Transverse colon (tissue), 4 donors: ENCODE measurements around the gene IRF9.

Experiments used
- EP300 ChIP-seq: sonication (generic); formaldehyde crosslinking; IDR thresholded peaks from one replicate; pipeline ENCODE4 v1.6.1; 2017; ENCODE audit warnings: antibody characterized with exemption, low read depth
- POLR2AphosphoS5 ChIP-seq, 3 donors: sonication (generic); formaldehyde crosslinking; IDR thresholded peaks; one replicate each; pipeline ENCODE4 v1.6.1; 2016; ENCODE audit warnings: antibody characterized with exemption in 3 of 3
- TF ChIP-seq, protein P1 (sequence below), 5 experiments: fragments of 200-600 bp in 3 of 5; fragments of 450-650 bp in 2 of 5; sonication (generic) in 3 of 5; IDR thresholded peaks; 1 replicate in 2 of 5; 2 replicates in 3 of 5; pipeline ENCODE4 v1.5.1; 2016 to 2017; ENCODE audit warnings: antibody characterized with exemption in 5 of 5, inconsistent platforms in 3 of 5, mild to moderate bottlenecking in 2 of 5, moderate library complexity in 1 of 5

DNA sequence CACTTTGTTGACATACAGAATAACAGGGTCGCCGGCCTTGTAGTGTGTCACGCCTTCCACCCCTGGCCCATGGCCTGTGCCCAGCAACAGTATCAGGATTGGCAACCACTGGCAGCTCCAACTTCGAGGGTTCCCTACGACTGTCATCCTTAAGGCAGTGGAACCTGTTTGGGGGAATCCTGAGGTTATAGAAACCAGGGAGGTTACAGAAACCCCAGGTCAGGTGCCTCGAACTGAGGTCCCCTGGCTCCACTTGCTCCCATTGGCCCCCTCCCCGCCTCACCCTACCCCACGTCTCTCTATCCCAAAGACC is 33.8 kb downstream of the IRF9 start:
- TF ChIP-seq POLR2AphosphoS5 (IDR thresholded peaks at IDR 0.05): no peak
- TF ChIP-seq, protein P1, sequence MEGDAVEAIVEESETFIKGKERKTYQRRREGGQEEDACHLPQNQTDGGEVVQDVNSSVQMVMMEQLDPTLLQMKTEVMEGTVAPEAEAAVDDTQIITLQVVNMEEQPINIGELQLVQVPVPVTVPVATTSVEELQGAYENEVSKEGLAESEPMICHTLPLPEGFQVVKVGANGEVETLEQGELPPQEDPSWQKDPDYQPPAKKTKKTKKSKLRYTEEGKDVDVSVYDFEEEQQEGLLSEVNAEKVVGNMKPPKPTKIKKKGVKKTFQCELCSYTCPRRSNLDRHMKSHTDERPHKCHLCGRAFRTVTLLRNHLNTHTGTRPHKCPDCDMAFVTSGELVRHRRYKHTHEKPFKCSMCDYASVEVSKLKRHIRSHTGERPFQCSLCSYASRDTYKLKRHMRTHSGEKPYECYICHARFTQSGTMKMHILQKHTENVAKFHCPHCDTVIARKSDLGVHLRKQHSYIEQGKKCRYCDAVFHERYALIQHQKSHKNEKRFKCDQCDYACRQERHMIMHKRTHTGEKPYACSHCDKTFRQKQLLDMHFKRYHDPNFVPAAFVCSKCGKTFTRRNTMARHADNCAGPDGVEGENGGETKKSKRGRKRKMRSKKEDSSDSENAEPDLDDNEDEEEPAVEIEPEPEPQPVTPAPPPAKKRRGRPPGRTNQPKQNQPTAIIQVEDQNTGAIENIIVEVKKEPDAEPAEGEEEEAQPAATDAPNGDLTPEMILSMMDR (IDR thresholded peaks at IDR 0.05): no peak
- no peak for TF ChIP-seq EP300
